Loucy (cell line): Measurements from ENCODE around the gene BID.

Source experiments
- H2AFZ ChIP-seq: fragments of 200-600 bp; sonication (generic); 2 replicates; pipeline ENCODE4 v1.6.0; 2016; ENCODE audit warnings: antibody characterized with exemption, mild to moderate bottlenecking, low read length, moderate library complexity
- H3F3A ChIP-seq: fragments of 200-600 bp; 2 replicates; pipeline ENCODE4 v1.6.0; 2016; ENCODE audit warnings: antibody characterized with exemption, low read depth, mild to moderate bottlenecking
- H3K27me3 ChIP-seq: fragments of 200-600 bp; sonication (generic); 2 replicates; pipeline ENCODE4 v1.6.1; 2014; ENCODE audit warnings: low read length, mild to moderate bottlenecking; ENCODE audit not compliant: insufficient read depth, poor library complexity, severe bottlenecking
- H3K36me3 ChIP-seq: fragments of 200-600 bp; sonication (generic); 2 replicates; pipeline ENCODE4 v1.6.1; 2016; ENCODE audit warnings: low read length; ENCODE audit not compliant: insufficient read depth
- H3K4me1 ChIP-seq: fragments of 200-600 bp; sonication (generic); 2 replicates; pipeline ENCODE4 v1.5.1; 2014; ENCODE audit warnings: low read length, mild to moderate bottlenecking; ENCODE audit not compliant: insufficient read depth, poor library complexity, severe bottlenecking
- H3K4me2 ChIP-seq: fragments of 200-600 bp; sonication (generic); 2 replicates; pipeline ENCODE4 v1.6.0; 2014; ENCODE audit warnings: antibody characterized with exemption, low read length, low read depth, mild to moderate bottlenecking; ENCODE audit not compliant: poor library complexity, severe bottlenecking
- H3K4me3 ChIP-seq: fragments of 200-600 bp; sonication (generic); 2 replicates; pipeline ENCODE4 v1.5.1; 2014; ENCODE audit warnings: low read length, mild to moderate bottlenecking, mixed read lengths; ENCODE audit not compliant: poor library complexity, severe bottlenecking
- H3K79me2 ChIP-seq: fragments of 200-600 bp; sonication (generic); 2 replicates; pipeline ENCODE4 v1.6.1; 2014; ENCODE audit warnings: low read length; ENCODE audit not compliant: insufficient read depth
- H3K9ac ChIP-seq: fragments of 200-600 bp; sonication (generic); 2 replicates; pipeline ENCODE4 v1.6.0; 2014; ENCODE audit warnings: mild to moderate bottlenecking, low read depth, low read length, moderate library complexity; ENCODE audit not compliant: poor library complexity, severe bottlenecking
- H3K9me2 ChIP-seq: fragments of 200-600 bp; sonication (generic); replicated peaks from 2 replicates; pipeline ENCODE4 v1.6.1; 2016; ENCODE audit warnings: low read depth, low read length, mixed read lengths
- H3K9me3 ChIP-seq: fragments of 200-600 bp; sonication (generic); 2 replicates; pipeline ENCODE4 v1.6.1; 2014; ENCODE audit warnings: mild to moderate bottlenecking, antibody characterized with exemption, low read length, low read depth; ENCODE audit not compliant: insufficient read depth
- H4K20me1 ChIP-seq: fragments of 200-600 bp; sonication (generic); 2 replicates; pipeline ENCODE4 v1.6.0; 2014; ENCODE audit warnings: antibody characterized with exemption, low read length, mild to moderate bottlenecking; ENCODE audit not compliant: insufficient read depth, poor library complexity, severe bottlenecking
- EZH2phosphoT487 ChIP-seq: fragments of 200-600 bp; IDR thresholded peaks from 2 replicates; pipeline ENCODE4 v1.6.1; 2018; ENCODE audit warnings: antibody characterized with exemption, mild to moderate bottlenecking, moderate library complexity, borderline replicate concordance
- TF ChIP-seq, protein P1 (sequence below): fragments of 200-600 bp; sonication (generic); conservative IDR thresholded peaks from 2 replicates; pipeline ENCODE4 v1.5.1; 2014; ENCODE audit warnings: mild to moderate bottlenecking, antibody characterized with exemption, low read length

The BID gene

DNA sequence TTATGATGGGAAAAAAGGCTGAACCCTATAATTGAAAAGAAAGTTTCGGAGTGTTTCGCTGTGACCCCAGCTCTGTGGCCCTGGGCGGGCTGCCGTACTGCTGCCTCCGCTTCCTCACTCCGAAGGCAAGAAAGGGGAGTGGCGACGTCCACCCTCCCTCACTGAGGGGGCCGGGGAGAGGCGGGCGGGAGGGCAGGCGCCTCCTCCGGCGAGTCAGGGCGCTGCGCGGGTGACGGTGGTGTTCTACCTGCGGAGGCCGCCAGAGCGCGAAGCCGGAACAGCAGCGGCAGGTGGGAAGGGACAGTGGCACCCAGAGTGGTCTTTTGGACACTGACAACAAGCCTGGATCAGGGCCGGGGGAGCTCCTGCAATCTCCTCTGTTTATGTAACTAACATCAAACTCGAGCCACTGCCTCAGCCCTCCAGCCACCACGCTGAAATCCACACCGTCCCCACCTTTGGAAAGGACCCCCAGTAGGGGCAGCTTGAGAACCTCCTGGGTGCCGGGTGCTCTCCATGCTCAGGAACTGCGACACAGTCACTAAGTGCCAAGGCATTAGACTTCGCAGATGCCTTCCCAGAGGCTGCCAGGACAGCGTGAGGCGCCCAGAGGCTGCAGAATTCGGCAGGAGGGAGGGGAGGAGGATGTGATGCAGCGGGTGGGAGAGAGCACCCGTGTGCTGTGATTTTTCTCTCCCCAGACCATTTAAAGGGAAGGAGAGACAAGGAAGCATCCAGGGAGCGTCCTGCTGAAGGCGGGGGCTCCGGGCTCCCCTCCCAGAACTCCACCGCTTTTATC, 25.5 kb downstream of the BID start:
- Histone ChIP-seq H3K4me3 (no peak overlapping the region), H3K79me2 (peaks cover 55% of the 10 kb centered on the region), H4K20me1 (peaks cover 30% of the 10 kb centered on the region), H3K4me1 (no peaks in the 10 kb centered on the region), H3K9ac (no peak overlapping the region), H3K4me2 (no peak overlapping the region), H3F3A (no peaks in the 10 kb centered on the region), H3K9me2 (no peaks in the 10 kb centered on the region), H3K36me3 (peaks cover 29% of the 10 kb centered on the region; the same call in 1 of the 2 replicates), H3K9me3 (no peaks in the 10 kb centered on the region), H3K27me3 (no peaks in the 10 kb centered on the region), H2AFZ (no peak overlapping the region)
- TF ChIP-seq, protein P1, sequence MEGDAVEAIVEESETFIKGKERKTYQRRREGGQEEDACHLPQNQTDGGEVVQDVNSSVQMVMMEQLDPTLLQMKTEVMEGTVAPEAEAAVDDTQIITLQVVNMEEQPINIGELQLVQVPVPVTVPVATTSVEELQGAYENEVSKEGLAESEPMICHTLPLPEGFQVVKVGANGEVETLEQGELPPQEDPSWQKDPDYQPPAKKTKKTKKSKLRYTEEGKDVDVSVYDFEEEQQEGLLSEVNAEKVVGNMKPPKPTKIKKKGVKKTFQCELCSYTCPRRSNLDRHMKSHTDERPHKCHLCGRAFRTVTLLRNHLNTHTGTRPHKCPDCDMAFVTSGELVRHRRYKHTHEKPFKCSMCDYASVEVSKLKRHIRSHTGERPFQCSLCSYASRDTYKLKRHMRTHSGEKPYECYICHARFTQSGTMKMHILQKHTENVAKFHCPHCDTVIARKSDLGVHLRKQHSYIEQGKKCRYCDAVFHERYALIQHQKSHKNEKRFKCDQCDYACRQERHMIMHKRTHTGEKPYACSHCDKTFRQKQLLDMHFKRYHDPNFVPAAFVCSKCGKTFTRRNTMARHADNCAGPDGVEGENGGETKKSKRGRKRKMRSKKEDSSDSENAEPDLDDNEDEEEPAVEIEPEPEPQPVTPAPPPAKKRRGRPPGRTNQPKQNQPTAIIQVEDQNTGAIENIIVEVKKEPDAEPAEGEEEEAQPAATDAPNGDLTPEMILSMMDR = no peak
- TF ChIP-seq EZH2phosphoT487 = no peak

DNA sequence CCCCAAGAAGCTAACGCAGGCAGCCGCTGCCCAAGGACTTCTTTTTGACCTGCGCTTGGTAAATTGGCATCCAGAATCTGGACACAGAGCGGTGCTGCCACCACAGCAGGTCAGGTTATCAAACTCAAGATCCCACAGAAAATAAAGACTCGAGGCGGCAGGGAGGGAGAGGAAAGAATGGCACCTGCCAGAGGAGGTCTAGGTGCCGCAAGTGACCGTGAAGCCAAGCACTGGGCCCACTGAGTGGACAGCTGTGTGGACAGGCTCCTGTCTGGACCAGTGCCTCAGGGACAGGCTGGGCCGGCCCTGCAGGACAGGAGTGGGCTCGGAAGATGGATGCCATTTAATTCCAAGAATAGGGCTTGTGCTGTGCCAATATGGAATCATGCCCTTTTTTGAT, 27.4 kb downstream of the BID start:
- Histone ChIP-seq H4K20me1 (peaks cover 21% of the 10 kb centered on the region), H3K36me3 (peaks cover 45% of the 10 kb centered on the region; the same call in 1 of the 2 replicates), H3K9me3 (no peaks in the 10 kb centered on the region), H3K4me1 (no peaks in the 10 kb centered on the region), H2AFZ (no peak overlapping the region), H3F3A (no peaks in the 10 kb centered on the region), H3K9ac (no peak overlapping the region), H3K4me3 (no peak overlapping the region), H3K27me3 (no peaks in the 10 kb centered on the region), H3K9me2 (no peaks in the 10 kb centered on the region), H3K79me2 (peaks cover 41% of the 10 kb centered on the region), H3K4me2 (no peak overlapping the region)
- no peak for TF ChIP-seq EZH2phosphoT487
- TF ChIP-seq, protein P1 = no peak

DNA sequence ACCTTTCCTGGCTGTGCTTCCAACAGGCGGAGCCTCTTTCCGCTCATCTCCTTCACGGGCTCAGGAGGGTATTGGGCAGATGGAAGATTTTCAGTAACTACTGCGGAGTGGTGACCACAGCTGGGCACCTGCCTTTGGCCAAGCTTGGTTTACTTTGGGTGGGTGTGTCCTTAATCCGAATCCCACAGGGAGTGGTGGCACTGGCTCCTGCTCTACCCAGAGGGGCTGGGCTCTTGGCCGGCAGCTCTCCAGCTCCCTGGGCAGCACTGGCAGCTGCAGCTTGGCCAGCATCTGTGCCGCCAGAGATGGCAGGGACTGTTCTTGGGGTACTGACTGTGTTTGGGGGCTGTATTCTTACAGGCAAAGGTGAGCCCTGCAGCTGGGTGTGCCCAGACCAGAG, 29.8 kb downstream of the BID start:
- TF ChIP-seq, protein P1 = no peak
- Histone ChIP-seq H3K9me2 (no peaks in the 10 kb centered on the region), H3K27me3 (no peaks in the 10 kb centered on the region), H3K36me3 (peaks cover 55% of the 10 kb centered on the region; the same call in 1 of the 2 replicates), H3K9me3 (no peaks in the 10 kb centered on the region), H3K79me2 (peaks cover 28% of the 10 kb centered on the region; the same call in 1 of the 2 replicates), H3K9ac (no peak overlapping the region), H3K4me3 (no peak overlapping the region), H3K4me1 (no peaks in the 10 kb centered on the region), H4K20me1 (peaks cover 13% of the 10 kb centered on the region), H3K4me2 (no peak overlapping the region), H2AFZ (no peak overlapping the region), H3F3A (no peaks in the 10 kb centered on the region)
